Activated T-cell treated with anti-CD3 and anti-CD28 coated beads, Interleukin-2, amount 50 U/mL, for 24 hours (primary cell): ENCODE measurements around the gene GOLGA8R.
"Not testable (repeated sequence)": the region's sequence is repeated elsewhere in the genome, so short reads cannot be mapped to it uniquely, and the experiment has no call there.

Source experiments
- DNase-seq: peaks from one replicate; pipeline ENCODE4 v3.0.0-alpha.2; 2020
- H3K27ac Mint-ChIP-seq: 2 replicates; pipeline ENCODE4 v1.8.0; 2020; ENCODE audit warnings: mild to moderate bottlenecking, mixed read lengths
- H3K27me3 Mint-ChIP-seq: 2 replicates; pipeline ENCODE4 v1.8.0; 2020; ENCODE audit warnings: mixed read lengths
- H3K36me3 Mint-ChIP-seq: 2 replicates; pipeline ENCODE4 v1.8.0; 2020; ENCODE audit warnings: low read depth, mixed read lengths
- H3K4me1 Mint-ChIP-seq: 2 replicates; pipeline ENCODE4 v1.8.0; 2020; ENCODE audit warnings: low read depth, mixed read lengths
- H3K4me3 Mint-ChIP-seq: 2 replicates; pipeline ENCODE4 v1.8.0; 2020; ENCODE audit warnings: mild to moderate bottlenecking, moderate library complexity, mixed read lengths
- H3K9me3 Mint-ChIP-seq: 2 replicates; pipeline ENCODE4 v1.8.0; 2020; ENCODE audit warnings: mixed read lengths

GOLGA8R gene

GRCh38 chr15:30374862-30375261 lies 39.2 kb downstream of the GOLGA8R start:
- H3K27me3 Mint-ChIP-seq, H3K4me3 Mint-ChIP-seq, H3K36me3 Mint-ChIP-seq, DNase-seq, H3K4me1 Mint-ChIP-seq, H3K27ac Mint-ChIP-seq, H3K9me3 Mint-ChIP-seq: not testable (repeated sequence)

GRCh38 chr15:30368271-30368670 lies 45.8 kb downstream of the GOLGA8R start:
- H3K27ac Mint-ChIP-seq: not testable (repeated sequence)

GRCh38 chr15:30367246-30367645 lies 46.8 kb downstream of the GOLGA8R start:
- DNase-seq, H3K36me3 Mint-ChIP-seq, H3K4me3 Mint-ChIP-seq, H3K9me3 Mint-ChIP-seq, H3K4me1 Mint-ChIP-seq, H3K27ac Mint-ChIP-seq, H3K27me3 Mint-ChIP-seq: not testable (repeated sequence)

More at GRCh38 chr15:30368271-30368670, 45.8 kb downstream of the GOLGA8R start:
- H3K9me3 Mint-ChIP-seq, DNase-seq, H3K4me1 Mint-ChIP-seq, H3K36me3 Mint-ChIP-seq, H3K27me3 Mint-ChIP-seq, H3K4me3 Mint-ChIP-seq: not testable (repeated sequence)

- not testable (repeated sequence) for H3K9me3 Mint-ChIP-seq
Observed at GRCh38 chr15:30361404-30361803, 52.7 kb downstream of the GOLGA8R start.

GRCh38 chr15:30360990-30361389 lies 53.1 kb downstream of the GOLGA8R start:
- not testable (repeated sequence) for H3K4me1 Mint-ChIP-seq, H3K36me3 Mint-ChIP-seq, H3K27ac Mint-ChIP-seq, DNase-seq, H3K9me3 Mint-ChIP-seq, H3K4me3 Mint-ChIP-seq, H3K27me3 Mint-ChIP-seq

More at GRCh38 chr15:30361404-30361803, 52.7 kb downstream of the GOLGA8R start:
- not testable (repeated sequence) for H3K36me3 Mint-ChIP-seq, H3K27ac Mint-ChIP-seq, H3K4me1 Mint-ChIP-seq, H3K27me3 Mint-ChIP-seq, H3K4me3 Mint-ChIP-seq, DNase-seq

GRCh38 chr15:30355043-30355442 lies 59.0 kb downstream of the GOLGA8R start:
- not testable (repeated sequence) for H3K9me3 Mint-ChIP-seq, H3K27me3 Mint-ChIP-seq, H3K4me3 Mint-ChIP-seq, H3K36me3 Mint-ChIP-seq, H3K4me1 Mint-ChIP-seq, H3K27ac Mint-ChIP-seq, DNase-seq
